Measurements from ENCODE around the gene NDOR1. TPM values are rescaled to one million over a fixed set of nuclear protein-coding genes. Genes with fewer than 3 reads are reported as not detected.

Gene NDOR1
- total RNA-seq, 4 donors from 2014 or later: 6.5 to 12.3 (median 8.0) TPM

DNA sequence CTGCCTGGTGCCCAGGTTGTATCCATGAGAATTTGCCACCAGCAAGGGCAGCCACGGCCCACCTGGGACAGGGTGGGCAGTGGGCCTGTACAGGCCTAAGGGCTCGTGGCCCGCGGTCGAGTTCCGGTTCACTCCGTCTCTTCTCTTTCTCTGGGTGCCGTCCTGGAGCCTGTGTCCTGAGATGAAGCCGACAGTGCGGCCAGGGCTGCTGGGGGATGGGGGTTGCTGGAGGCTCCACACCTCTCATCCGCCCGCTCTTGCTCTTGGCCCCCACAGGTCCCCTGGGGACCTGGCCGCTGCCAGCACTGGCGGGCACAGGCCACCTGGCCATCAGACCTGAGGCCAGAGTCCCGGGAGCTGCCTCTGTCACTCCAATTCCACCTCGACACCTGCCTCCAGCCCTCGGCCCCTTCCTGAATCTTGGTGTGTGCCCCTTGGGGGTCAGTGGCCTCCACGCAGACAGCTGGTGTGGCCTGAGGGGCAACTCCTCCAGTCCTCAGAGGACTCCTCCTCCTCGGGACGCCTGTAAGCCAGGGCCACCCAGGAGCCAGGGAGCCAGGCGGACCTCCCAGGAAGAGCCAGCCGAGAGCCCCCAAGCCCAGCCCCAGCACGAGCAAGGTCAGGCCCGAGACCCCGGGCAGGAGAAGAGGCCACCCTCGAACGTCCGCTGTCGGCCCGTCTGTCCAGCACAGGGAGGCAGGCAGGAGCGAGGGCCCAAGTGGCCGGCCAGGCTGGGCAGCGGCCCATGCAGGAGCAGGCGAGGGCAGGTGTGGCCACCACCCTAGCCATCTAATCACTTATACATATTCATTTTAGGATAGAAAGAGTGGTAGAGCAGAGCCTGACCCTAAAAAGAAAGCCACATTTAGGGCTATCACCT, 40.9 kb upstream of the NDOR1 start:
- WGBS: 57% methylated on average over 11 of the region's 34 CpGs
- Histone ChIP-seq H3K27ac (replicated peaks in 1 of 4) (no peak overlapping the region), H3K9me3 (no peaks in the 10 kb centered on the region), H3K4me3 (no peak overlapping the region), H3K4me1 (peaks cover 40 to 59% (median 51%) of the 10 kb centered on the region in 4 donors), H3K27me3 (peaks cover 5 to 100% (median 98%) of the 10 kb centered on the region in 4 donors), H3K36me3 (no peaks in the 10 kb centered on the region)
- TF ChIP-seq EP300 (IDR thresholded peaks at IDR 0.05) (no peak), POLR2AphosphoS5 (IDR thresholded peaks at IDR 0.05) (no peak), POLR2A (IDR thresholded peaks at IDR 0.05; ENCODE audit: low read depth) (no peak)
- TF ChIP-seq, protein P1, sequence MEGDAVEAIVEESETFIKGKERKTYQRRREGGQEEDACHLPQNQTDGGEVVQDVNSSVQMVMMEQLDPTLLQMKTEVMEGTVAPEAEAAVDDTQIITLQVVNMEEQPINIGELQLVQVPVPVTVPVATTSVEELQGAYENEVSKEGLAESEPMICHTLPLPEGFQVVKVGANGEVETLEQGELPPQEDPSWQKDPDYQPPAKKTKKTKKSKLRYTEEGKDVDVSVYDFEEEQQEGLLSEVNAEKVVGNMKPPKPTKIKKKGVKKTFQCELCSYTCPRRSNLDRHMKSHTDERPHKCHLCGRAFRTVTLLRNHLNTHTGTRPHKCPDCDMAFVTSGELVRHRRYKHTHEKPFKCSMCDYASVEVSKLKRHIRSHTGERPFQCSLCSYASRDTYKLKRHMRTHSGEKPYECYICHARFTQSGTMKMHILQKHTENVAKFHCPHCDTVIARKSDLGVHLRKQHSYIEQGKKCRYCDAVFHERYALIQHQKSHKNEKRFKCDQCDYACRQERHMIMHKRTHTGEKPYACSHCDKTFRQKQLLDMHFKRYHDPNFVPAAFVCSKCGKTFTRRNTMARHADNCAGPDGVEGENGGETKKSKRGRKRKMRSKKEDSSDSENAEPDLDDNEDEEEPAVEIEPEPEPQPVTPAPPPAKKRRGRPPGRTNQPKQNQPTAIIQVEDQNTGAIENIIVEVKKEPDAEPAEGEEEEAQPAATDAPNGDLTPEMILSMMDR (IDR thresholded peaks at IDR 0.05): no peak
- intact Hi-C loops (cut with DNase I): no loop called here
- DNase-seq (ENCODE audit: extremely low spot score): no peak

GRCh38 chr9:137165250-137165836, 40.2 kb upstream of the NDOR1 start:
- H3K27ac ChIP-seq (replicated peaks in 1 of 4): no peak overlapping the region
- H3K4me3 ChIP-seq: no peak overlapping the region
- H3K36me3 ChIP-seq: no peaks in the 10 kb centered on the region
- TF ChIP-seq POLR2A (IDR thresholded peaks at IDR 0.05; ENCODE audit: low read depth) (no peak), POLR2AphosphoS5 (IDR thresholded peaks at IDR 0.05) (no peak), EP300 (IDR thresholded peaks at IDR 0.05) (no peak)
- TF ChIP-seq, protein P1 (IDR thresholded peaks at IDR 0.05): no peak
- intact Hi-C loops (cut with DNase I): no loop called here
- DNase-seq (ENCODE audit: extremely low spot score): no peak
- no peaks in the 10 kb centered on the region for H3K9me3 ChIP-seq
- 82% methylated on average over 32 of the region's 32 CpGs for WGBS
- peaks cover 43 to 66% (median 56%) of the 10 kb centered on the region in 4 donors for H3K4me1 ChIP-seq
- peaks cover 6 to 100% (median 98%) of the 10 kb centered on the region in 4 donors for H3K27me3 ChIP-seq

GRCh38 chr9:137166380-137167229, 38.9 kb upstream of the NDOR1 start:
- peaks cover 43 to 59% (median 50%) of the 10 kb centered on the region in 4 donors for H3K4me1 ChIP-seq
- no peaks in the 10 kb centered on the region for H3K9me3 ChIP-seq
- WGBS: 75% methylated on average over 7 of the region's 22 CpGs
- intact Hi-C loops (cut with DNase I): no loop called here
- no peak for DNase-seq (ENCODE audit: extremely low spot score)
- no peak overlapping the region for H3K4me3 ChIP-seq
- H3K27ac ChIP-seq (replicated peaks in 1 of 4): no peak overlapping the region
- H3K36me3 ChIP-seq: no peaks in the 10 kb centered on the region
- TF ChIP-seq POLR2A (IDR thresholded peaks at IDR 0.05; ENCODE audit: low read depth) (no peak), POLR2AphosphoS5 (IDR thresholded peaks at IDR 0.05) (no peak), EP300 (IDR thresholded peaks at IDR 0.05) (no peak)
- TF ChIP-seq, protein P1 (IDR thresholded peaks at IDR 0.05): no peak
- peaks cover 6 to 100% (median 90%) of the 10 kb centered on the region in 4 donors for H3K27me3 ChIP-seq

DNA sequence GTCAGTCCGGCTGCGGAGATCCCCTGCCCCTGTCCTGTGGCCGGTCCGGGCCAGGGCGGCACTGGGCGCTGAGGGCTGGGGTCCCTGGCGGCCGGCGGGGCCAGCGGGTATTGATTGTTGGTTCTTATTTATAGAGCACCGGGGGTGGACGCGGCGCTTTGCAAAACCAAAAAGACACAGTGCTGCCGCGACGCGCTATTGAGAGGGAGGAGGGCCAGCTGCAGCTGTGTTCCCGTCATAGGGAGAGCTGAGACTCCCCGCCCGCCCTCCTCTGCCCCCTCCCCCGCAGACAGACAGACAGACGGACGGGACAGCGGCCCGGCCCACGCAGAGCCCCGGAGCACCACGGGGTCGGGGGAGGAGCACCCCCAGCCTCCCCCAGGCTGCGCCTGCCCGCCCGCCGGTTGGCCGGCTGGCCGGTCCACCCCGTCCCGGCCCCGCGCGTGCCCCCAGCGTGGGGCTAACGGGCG, 38.2 kb upstream of the NDOR1 start:
- Histone ChIP-seq H3K4me1 (peaks cover 39 to 52% (median 43%) of the 10 kb centered on the region in 4 donors), H3K4me3 (peak overlapping the region in 2 of 4 donors; percentile 47 to 54), H3K27ac (replicated peaks in 1 of 4) (no peak overlapping the region), H3K36me3 (no peaks in the 10 kb centered on the region), H3K9me3 (no peaks in the 10 kb centered on the region), H3K27me3 (peaks cover 6 to 100% (median 83%) of the 10 kb centered on the region in 4 donors)
- 19% methylated on average over 5 of the region's 44 CpGs for WGBS
- TF ChIP-seq POLR2AphosphoS5 (IDR thresholded peaks at IDR 0.05): no peak
- no peak for TF ChIP-seq POLR2A (IDR thresholded peaks at IDR 0.05; ENCODE audit: low read depth)
- TF ChIP-seq, protein P1 (IDR thresholded peaks at IDR 0.05): no peak
- TF ChIP-seq EP300 (IDR thresholded peaks at IDR 0.05): no peak
- intact Hi-C loops (cut with DNase I): no loop called here
- DNase-seq (ENCODE audit: extremely low spot score): no peak

All from esophagus muscularis mucosa (tissue), 4 donors.